Epithelial cell of esophagus (primary cell): Measurements from ENCODE around the gene ARID1B.

ENCODE experiments used
- DNase-seq: peaks from one replicate; pipeline ENCODE4 v3.0.0; 2010; ENCODE audit warnings: low read depth
- H3K4me3 ChIP-seq: 2 replicates; pipeline ENCODE4 v1.5.1; 2011; ENCODE audit warnings: mild to moderate bottlenecking, low read length, control low read depth
- TF ChIP-seq, protein P1 (sequence below): IDR thresholded peaks from 2 replicates; pipeline ENCODE4 v1.5.1; 2011; ENCODE audit warnings: low read depth, mild to moderate bottlenecking, low read length, control low read depth, inconsistent platforms; ENCODE audit not compliant: insufficient read depth; ENCODE audit errors: missing control alignments

The ARID1B gene

GRCh38 chr6:157046776-157047175 is 269.6 kb downstream of the ARID1B start:
- TF ChIP-seq, protein P1, sequence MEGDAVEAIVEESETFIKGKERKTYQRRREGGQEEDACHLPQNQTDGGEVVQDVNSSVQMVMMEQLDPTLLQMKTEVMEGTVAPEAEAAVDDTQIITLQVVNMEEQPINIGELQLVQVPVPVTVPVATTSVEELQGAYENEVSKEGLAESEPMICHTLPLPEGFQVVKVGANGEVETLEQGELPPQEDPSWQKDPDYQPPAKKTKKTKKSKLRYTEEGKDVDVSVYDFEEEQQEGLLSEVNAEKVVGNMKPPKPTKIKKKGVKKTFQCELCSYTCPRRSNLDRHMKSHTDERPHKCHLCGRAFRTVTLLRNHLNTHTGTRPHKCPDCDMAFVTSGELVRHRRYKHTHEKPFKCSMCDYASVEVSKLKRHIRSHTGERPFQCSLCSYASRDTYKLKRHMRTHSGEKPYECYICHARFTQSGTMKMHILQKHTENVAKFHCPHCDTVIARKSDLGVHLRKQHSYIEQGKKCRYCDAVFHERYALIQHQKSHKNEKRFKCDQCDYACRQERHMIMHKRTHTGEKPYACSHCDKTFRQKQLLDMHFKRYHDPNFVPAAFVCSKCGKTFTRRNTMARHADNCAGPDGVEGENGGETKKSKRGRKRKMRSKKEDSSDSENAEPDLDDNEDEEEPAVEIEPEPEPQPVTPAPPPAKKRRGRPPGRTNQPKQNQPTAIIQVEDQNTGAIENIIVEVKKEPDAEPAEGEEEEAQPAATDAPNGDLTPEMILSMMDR: no peak
- H3K4me3 ChIP-seq: no peak overlapping the region
- DNase-seq: no peak

DNA sequence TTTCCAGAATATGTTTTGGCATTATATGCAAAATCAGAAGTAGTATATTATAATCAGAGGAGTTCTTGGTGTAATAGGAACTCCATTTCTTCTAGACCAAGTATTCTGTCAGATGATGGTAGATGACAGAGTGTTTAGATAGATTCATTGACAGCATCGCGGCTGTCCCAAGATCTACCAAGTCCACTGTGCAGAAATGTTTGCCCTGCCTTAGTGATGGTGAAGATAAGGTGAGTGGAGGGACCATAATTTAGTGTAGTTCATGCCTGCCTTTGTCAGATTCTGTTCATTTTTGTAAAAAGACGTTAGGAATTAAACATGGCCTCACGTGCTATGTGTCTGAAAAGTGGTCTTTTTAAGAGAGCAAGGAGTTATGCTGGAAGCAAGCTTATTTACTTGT is 270.1 kb downstream of the ARID1B start:
- no peak overlapping the region for H3K4me3 ChIP-seq
- TF ChIP-seq, protein P1: no peak
- DNase-seq: no peak

GRCh38 chr6:157047951-157048350 is 270.8 kb downstream of the ARID1B start:
- no peak overlapping the region for H3K4me3 ChIP-seq
- DNase-seq: no peak
- TF ChIP-seq, protein P1: no peak

GRCh38 chr6:157049133-157049532 is 272.0 kb downstream of the ARID1B start:
- TF ChIP-seq, protein P1: no peak
- DNase-seq: no peak
- H3K4me3 ChIP-seq: no peak overlapping the region

DNA sequence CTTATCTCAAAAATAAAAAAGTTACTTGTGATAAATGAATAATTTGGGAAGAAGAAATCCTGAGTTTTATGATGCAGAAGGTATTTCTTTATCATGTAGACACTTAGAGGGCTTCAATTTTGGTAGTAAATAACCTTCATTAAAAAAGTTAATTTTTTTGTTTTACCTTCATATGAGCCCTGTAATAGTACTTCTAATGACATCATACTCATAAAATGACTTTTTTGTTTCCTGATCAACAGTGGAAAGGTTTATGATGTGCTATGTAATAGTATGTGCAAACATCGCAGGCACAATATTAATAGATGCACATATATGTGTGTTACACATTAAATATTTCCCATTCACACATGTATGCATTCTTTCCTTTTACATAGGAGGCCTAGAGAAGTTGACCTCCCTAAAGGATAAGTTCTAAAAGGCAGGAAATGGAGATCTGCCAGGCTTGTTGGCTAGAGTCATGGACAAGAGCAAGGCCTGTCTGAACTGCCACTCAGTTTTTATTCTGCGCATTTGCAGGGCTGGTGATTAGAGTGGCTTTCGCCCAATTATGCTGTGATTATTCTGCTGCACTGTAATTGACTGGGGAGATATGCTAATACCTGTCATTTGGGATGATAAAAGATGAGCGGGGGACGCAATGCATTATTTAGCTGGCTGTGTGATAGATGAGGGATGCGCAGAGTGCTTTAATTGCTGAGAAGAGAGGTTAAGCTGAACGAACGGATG is 273.5 kb downstream of the ARID1B start:
- TF ChIP-seq, protein P1: no peak
- no peak for DNase-seq
- H3K4me3 ChIP-seq: no peak overlapping the region

DNA sequence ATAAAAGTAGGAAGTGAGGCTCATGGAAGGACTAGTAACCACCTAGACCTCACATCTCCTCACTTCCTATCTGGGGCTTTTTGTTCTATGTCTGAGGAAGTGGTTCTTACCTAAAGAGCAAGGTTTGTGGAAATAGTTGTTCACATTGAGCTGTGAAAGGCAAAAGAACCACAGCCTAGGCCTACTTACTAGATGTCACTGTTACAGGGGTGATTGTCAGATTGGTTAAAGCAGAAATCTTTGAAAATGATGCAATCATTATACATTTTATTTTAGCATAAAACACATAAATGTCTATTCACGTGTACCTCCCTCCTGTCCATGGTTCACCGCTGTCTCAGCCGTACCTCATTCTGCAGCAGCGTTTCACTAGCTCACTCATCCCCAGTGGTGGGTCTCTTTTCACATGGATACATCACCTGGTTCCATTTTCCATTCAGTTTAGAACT is 277.4 kb downstream of the ARID1B start:
- DNase-seq: no peak
- H3K4me3 ChIP-seq: no peak overlapping the region
- TF ChIP-seq, protein P1: no peak

GRCh38 chr6:157055863-157056262 is 278.7 kb downstream of the ARID1B start:
- TF ChIP-seq, protein P1: no peak
- no peak for DNase-seq
- H3K4me3 ChIP-seq: no peak overlapping the region
